GM12864 (cell line): ENCODE data around the gene UBE2J1.
A peak's percentile ranks its signal among the peaks of the same experiment; 100 is the strongest.

Experiments
- DNase-seq: peaks from one replicate; pipeline ENCODE4 v3.0.0-alpha.2; 2011; ENCODE audit warnings: low read depth
- H3K4me3 ChIP-seq: 2 replicates; pipeline ENCODE4 v1.5.1; 2011; ENCODE audit warnings: mild to moderate bottlenecking, low read depth, low read length, control low read depth
- TF ChIP-seq, protein P1 (sequence below): IDR thresholded peaks from 2 replicates; pipeline ENCODE4 v1.5.1; 2011; ENCODE audit warnings: low read depth, mild to moderate bottlenecking, moderate library complexity, low read length, control low read depth, inconsistent platforms; ENCODE audit errors: missing control alignments

Gene UBE2J1

GRCh38 chr6:89378628-89379027, 26.1 kb upstream of the UBE2J1 start:
- TF ChIP-seq, protein P1, sequence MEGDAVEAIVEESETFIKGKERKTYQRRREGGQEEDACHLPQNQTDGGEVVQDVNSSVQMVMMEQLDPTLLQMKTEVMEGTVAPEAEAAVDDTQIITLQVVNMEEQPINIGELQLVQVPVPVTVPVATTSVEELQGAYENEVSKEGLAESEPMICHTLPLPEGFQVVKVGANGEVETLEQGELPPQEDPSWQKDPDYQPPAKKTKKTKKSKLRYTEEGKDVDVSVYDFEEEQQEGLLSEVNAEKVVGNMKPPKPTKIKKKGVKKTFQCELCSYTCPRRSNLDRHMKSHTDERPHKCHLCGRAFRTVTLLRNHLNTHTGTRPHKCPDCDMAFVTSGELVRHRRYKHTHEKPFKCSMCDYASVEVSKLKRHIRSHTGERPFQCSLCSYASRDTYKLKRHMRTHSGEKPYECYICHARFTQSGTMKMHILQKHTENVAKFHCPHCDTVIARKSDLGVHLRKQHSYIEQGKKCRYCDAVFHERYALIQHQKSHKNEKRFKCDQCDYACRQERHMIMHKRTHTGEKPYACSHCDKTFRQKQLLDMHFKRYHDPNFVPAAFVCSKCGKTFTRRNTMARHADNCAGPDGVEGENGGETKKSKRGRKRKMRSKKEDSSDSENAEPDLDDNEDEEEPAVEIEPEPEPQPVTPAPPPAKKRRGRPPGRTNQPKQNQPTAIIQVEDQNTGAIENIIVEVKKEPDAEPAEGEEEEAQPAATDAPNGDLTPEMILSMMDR = no peak

DNA sequence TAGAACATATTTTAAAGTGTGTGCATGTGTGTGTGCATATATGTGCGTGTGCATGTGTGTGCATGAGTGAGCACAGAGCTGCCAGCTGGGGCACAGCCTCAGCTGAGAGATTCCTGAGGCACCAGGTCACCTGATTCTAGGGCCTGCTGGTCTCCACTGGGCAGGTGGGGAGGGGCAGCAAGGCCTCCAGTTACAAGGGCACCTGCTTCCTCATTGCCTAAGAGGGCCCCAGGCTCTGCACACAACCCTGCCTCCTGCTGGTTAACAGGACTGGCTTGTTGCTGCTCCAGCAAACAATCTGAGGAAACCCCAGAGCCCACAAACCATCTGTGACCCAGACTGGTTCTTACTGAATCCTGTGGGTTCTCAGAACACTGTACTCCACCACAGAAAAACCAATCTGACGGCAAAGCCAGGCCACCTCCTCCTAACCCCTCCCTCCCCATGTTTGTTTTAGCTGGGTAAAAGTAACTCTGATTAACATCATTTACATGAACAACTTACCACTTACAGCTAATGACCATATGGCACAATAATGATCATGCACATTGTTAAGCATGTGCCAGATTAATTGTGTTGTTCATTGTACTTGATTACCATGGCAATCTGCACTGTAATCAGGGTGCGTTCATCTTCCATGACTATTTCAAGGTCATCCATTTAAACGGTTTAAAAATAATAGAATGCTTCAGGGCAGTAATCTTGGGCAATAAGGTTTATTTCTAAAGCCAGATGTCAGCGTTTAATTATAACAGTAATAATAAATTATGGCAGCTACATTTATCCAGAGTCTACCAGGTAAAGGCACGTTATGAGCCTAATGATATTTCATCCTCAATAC, 23.1 kb upstream of the UBE2J1 start:
- peak; percentile 89 for DNase-seq
- no peak overlapping the region for H3K4me3 ChIP-seq

More at GRCh38 chr6:89378628-89379027, 26.1 kb upstream of the UBE2J1 start:
- no peak for DNase-seq
- H3K4me3 ChIP-seq = no peak overlapping the region

DNA sequence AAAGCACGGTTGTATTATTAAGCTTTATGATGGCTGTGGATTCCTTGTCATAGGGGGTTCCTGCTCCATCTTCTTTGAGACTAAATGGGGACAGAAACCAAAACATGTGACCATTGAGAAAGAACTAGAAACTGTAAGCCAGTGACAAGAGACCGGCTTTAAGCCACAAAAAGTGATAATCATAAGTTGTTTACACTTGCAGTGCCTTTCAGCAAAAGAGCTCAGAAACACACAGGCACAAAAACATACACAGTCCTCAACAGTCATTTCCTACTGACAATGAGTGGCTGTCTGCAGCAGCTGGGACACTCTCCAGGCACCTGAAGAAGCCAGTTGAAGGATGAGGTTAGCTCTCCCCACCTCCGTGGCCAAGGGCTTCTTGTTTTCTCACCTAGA, 20.0 kb upstream of the UBE2J1 start:
- TF ChIP-seq, protein P1 = no peak
- H3K4me3 ChIP-seq = no peak overlapping the region
- DNase-seq = no peak

More for the DNA sequence above, 23.1 kb upstream of the UBE2J1 start:
- TF ChIP-seq, protein P1 = peak; percentile 73

DNA sequence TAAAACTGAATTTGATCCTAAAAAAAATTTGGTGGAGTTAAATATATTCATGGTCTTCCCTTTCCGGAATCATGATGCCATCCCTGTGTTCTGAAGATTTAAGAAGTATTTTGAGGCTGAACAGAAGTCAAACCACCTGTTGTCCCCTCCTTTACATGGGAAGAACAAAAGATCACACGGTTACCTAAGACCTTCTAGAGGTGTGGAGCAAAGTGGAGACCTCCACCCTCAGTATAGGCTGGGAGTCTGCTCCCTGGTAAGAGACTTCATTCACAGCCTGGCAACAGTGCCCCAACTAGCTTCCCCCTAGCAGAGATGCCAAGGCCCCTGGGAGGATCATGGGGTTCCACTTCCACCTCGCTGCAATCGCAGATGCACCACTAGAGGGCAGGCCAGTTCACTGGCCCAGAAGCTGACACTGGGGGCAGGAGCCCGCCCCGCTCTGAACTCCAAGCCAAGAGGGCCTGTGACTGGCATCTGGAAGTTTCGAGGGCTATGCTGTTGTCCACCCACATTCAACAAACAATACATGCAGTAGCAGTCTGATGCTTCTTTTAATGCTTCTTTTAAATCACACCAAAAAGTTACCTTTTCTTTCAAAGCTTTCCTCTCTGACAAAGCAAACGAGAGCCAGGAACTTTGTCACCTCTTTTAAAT, 19.5 kb upstream of the UBE2J1 start:
- TF ChIP-seq, protein P1 = peak; percentile 99
- no peak for DNase-seq
- H3K4me3 ChIP-seq = no peak overlapping the region

GRCh38 chr6:89368999-89369398, 16.5 kb upstream of the UBE2J1 start:
- H3K4me3 ChIP-seq = no peak overlapping the region
- no peak for DNase-seq
- TF ChIP-seq, protein P1 = peak; percentile 16

DNA sequence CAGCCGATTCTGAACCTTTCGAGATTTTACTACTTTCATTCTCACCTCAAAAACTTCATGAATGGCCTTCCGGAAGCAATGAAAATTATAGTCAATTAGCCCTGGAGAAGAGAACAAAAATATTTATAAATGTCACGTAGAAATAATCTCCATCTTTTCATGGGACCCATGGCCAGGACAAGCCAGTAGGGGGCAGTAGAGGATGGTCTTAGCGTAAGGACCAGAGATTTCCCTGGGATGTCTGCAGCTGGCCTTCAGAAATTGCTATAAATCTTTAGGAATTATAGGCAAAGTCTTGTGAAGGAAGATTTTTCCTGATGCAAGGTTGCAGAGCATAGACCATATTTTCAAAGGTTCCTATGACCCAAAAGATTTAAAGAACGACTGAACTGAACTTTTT, 15.6 kb upstream of the UBE2J1 start:
- H3K4me3 ChIP-seq = no peak overlapping the region
- TF ChIP-seq, protein P1 = peak; percentile 81
- DNase-seq = no peak

- no peak overlapping the region for H3K4me3 ChIP-seq
- TF ChIP-seq, protein P1 = no peak
- DNase-seq = no peak
These were observed 12.1 kb upstream of the UBE2J1 start for GRCh38 chr6:89364586-89364985.
